Fibroblast of the aortic adventitia (primary cell): ENCODE data around the gene AP1S3. TPM values are rescaled to one million over a fixed set of nuclear protein-coding genes. Genes with fewer than 3 reads are reported as not detected.
A peak's percentile ranks its signal among the peaks of the same experiment; 100 is the strongest.

Experiments used
- DNase-seq: peaks from one replicate; pipeline ENCODE4 v3.0.0-alpha.2; 2010; ENCODE audit warnings: low read depth
- H3K4me3 ChIP-seq: 2 replicates; pipeline ENCODE4 v1.5.1; 2011; ENCODE audit warnings: low read depth, mild to moderate bottlenecking, control low read depth, low read length, moderate library complexity
- CTCF ChIP-seq: IDR thresholded peaks from 2 replicates; pipeline ENCODE4 v1.5.1; 2011; ENCODE audit warnings: mild to moderate bottlenecking, low read length, control low read depth, inconsistent platforms; ENCODE audit not compliant: insufficient read depth
- total RNA-seq: library from RNA; depleted of rRNA; stranded (reverse); fragments of >200 nt; gene quantifications from 2 replicates; pipeline ENCODE4 v1.2.3, GENCODE V29; 2012; ENCODE audit warnings: low replicate concordance

AP1S3 gene
- total RNA-seq, 1 donor = 8.1 TPM

DNA sequence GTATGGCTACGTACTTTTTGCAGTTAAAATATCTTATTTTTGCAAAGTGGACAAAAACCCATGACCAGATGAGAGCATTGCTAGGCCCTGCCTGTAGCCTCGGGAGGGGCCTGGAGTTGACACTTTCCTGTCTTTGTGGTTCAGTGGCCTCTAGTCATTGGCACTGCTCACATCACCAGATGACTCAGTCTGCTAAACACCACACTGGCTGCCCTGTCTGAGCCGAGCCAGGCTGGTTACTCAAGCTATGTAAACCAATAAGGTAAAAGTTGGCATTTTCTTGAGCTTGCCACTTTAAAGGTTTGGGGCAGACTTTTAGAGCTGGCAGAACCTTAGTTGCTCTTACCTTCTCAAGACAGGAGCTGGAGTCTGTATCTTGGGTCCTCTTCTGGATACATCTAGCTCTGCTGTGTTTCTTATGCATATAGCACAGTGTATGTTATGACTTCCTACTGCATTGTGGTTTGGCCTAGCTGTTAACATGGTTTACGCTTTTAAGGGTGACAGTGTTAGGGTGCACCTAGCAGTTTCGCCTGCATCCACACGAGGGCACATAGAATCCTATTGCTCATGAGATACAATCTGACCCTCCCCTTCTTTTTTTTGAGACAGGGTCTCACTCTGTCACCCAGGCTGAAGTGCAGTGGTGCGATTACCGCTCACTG lies 76.4 kb downstream of the AP1S3 start:
- peak; percentile 5 for TF ChIP-seq CTCF
- DNase-seq = peak; percentile 65
- H3K4me3 ChIP-seq = no peak overlapping the region

DNA sequence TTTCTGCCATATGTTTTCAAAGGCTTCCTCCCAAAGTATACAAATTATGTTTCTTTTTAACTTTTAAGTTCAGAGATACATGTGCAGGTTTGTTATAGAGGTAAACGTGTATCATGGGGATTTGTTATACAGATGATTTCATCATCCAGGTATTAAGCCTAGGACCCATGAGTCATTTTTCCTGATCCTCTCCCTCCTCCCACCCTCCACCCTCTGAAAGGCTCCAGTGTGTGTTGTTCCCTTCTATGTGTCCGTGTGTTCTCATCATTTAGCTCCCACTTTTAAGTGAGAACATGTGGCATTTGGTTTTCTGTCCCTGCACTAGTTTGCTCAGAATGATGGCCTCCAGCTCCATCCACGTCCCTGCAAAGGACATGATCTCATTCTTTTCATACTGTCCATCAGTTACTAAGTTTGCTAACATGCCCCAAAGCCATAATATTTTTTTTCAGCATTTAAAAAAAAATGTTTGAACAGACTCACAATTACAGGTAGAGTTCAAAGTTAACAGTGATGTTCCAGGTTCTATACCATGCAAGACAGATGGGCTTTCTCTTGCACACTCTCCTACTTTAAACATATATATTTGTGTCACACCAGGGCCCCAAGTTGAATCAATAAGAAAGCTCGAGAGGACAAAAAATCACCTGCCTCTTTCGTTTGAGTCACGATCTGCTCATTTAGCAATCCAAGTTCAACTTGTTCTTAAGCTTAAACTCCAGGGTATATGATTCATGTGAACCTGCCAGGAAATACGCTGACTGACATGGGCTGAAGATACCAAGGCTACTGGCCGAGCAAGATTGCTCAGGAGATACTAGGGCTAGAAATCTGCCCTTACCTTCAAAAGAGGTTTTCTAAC lies 77.6 kb downstream of the AP1S3 start:
- TF ChIP-seq CTCF = no peak
- H3K4me3 ChIP-seq = no peak overlapping the region
- peak; percentile 32 for DNase-seq

GRCh38 chr2:223758131-223758840 lies 79.1 kb downstream of the AP1S3 start:
- no peak overlapping the region for H3K4me3 ChIP-seq
- no peak for DNase-seq
- TF ChIP-seq CTCF = no peak

- TF ChIP-seq CTCF = no peak
- no peak overlapping the region for H3K4me3 ChIP-seq
- DNase-seq = no peak
Measured at GRCh38 chr2:223753940-223754339, 83.4 kb downstream of the AP1S3 start.

GRCh38 chr2:223751012-223751411 lies 86.4 kb downstream of the AP1S3 start:
- H3K4me3 ChIP-seq = no peak overlapping the region
- DNase-seq = no peak

More at GRCh38 chr2:223751012-223751411, 86.4 kb downstream of the AP1S3 start:
- no peak for TF ChIP-seq CTCF
